K562 (cell line): ENCODE data around the gene TRMT1. TPM values are rescaled to one million over a fixed set of nuclear protein-coding genes. Genes with fewer than 3 reads are reported as not detected.

Source experiments
- CBFA2T3 ChIP-seq: fragments of 450-650 bp; IDR thresholded peaks from 2 replicates; pipeline ENCODE4 v1.6.1; 2017
- CXXC5 ChIP-seq: fragments of 250-450 bp; sonication (Bioruptor Pico); IDR thresholded peaks from 2 replicates; pipeline ENCODE4 v1.8.0; 2022; ENCODE audit warnings: inconsistent platforms, mild to moderate bottlenecking, moderate library complexity
- ELF1 ChIP-seq: fragments of 200-800 bp; sonication (Bioruptor generic); IDR thresholded peaks from 2 replicates; pipeline ENCODE4 v1.6.1; 2016; ENCODE audit warnings: missing genetic modification characterization, missing compliant biosample characterization
- EWSR1 ChIP-seq: fragments of 450-650 bp; IDR thresholded peaks from 2 replicates; pipeline ENCODE4 v1.6.1; 2018; ENCODE audit warnings: borderline replicate concordance, mild to moderate bottlenecking, low read depth, moderate library complexity; ENCODE audit not compliant: partially characterized antibody
- FOXO4 ChIP-seq: fragments of 450-650 bp; formaldehyde crosslinking; IDR thresholded peaks from 2 replicates; pipeline ENCODE4 v1.4.0; 2020; ENCODE audit warnings: mild to moderate bottlenecking, moderate library complexity
- SRSF1 ChIP-seq: fragments of 200-400 bp; formaldehyde crosslinking; IDR thresholded peaks from 2 replicates; pipeline ENCODE4 v1.6.1; 2017; ENCODE audit warnings: mild to moderate bottlenecking, low read depth, low read length, moderate library complexity
- ZNF253 ChIP-seq: fragments of 250-450 bp; sonication (Bioruptor Pico); conservative IDR thresholded peaks from 2 replicates; pipeline ENCODE4 v1.6.1; 2021; ENCODE audit warnings: mild to moderate bottlenecking
- polyA plus RNA-seq, 8 experiments: library from polyadenylated mRNA; depleted of rRNA in 4 of 8; stranded (reverse) in 5 of 8; unstranded in 3 of 8; fragments of >200 nt; fragmentation: Nextera tagmentation in 2 of 8; fragmentation: Illumina TruSeq in 1 of 8; extraction: Ambion mirVana in 2 of 8; extraction: Trizol in 1 of 8; gene quantifications; 2 replicates each; pipeline versions ENCODE4 v1.2.1 to v1.2.3, GENCODE V29; 2011 to 2014; ENCODE audit warnings: inconsistent platforms in 1 of 8, missing spikeins in 1 of 8
- total RNA-seq, 7 experiments: library from RNA; depleted of rRNA in 6 of 7; stranded (reverse); fragments of >200 nt in 6 of 7; fragmentation: Illumina TruSeq in 2 of 7; extraction: Trizol in 2 of 7; gene quantifications; 2 replicates each; pipeline versions ENCODE4 v1.2.1 to v1.2.3, GENCODE V29; 2011 to 2021; ENCODE audit warnings: low replicate concordance in 1 of 7
- TF ChIP-seq, protein P1 (sequence below): sonication (generic); formaldehyde crosslinking; IDR thresholded peaks from 2 replicates; pipeline ENCODE4 v1.8.1; 2023; ENCODE audit warnings: mild to moderate bottlenecking, missing genetic modification reagents
- TF ChIP-seq, protein P2 (sequence below): fragments of 450-650 bp; formaldehyde crosslinking; IDR thresholded peaks from 2 replicates; pipeline ENCODE4 v1.4.0; 2022; ENCODE audit warnings: missing genetic modification characterization
- TF ChIP-seq, protein P3 (sequence below): conservative IDR thresholded peaks from 2 replicates; pipeline ENCODE4 v1.6.1; 2011; ENCODE audit warnings: low read depth, mild to moderate bottlenecking, low read length; ENCODE audit not compliant: control insufficient read depth
- TF ChIP-seq, protein P4 (sequence below): IDR thresholded peaks from 2 replicates; pipeline ENCODE4 v1.6.1; 2012; ENCODE audit warnings: low read depth, low read length, improper control_type of control experiment, borderline replicate concordance

Gene TRMT1
- total and polyA plus RNA-seq, 9 of the 15 experiments (the other 6 are each of a cell fraction or from before 2014, with no cell fraction given), result 5.8 to 158 (median 54.3) TPM

DNA sequence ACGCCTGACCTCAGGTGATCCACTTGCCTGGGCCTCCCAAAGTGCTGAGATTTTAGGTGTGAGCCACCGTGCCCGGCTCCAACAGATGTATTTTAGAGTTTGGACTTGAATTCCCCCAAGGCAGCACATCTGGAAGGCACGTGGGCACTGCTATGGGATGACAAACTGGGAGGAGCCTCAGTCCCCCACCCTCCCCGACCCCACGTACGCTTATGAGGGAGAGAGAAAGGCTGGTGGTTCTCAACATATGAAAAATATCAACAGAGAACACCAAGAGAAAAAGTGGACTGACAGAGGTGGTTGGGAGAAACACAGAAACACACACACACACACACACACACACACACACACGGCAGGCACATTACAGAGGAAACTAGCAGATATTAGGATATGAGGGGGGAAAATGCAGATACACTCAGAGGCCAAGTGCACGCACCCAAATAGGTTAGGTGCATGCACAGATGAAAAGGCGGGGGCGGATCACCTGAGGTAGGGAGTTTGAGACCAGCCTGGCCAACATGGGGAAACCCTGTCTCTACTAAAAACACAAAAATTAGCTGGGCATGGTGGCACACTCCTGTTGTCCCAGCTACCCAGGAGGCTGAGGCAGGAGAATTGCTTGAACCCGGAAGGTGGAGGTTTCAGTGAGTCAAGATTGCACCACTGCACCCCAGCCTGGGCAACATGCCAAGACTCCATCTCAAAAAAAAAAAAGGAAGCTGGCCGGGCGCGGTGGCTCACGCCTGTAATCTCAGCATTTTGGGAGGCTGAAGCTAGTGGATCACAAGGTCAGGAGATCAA is 30.4 kb upstream of the TRMT1 start (continued):
- TF ChIP-seq, protein P1, sequence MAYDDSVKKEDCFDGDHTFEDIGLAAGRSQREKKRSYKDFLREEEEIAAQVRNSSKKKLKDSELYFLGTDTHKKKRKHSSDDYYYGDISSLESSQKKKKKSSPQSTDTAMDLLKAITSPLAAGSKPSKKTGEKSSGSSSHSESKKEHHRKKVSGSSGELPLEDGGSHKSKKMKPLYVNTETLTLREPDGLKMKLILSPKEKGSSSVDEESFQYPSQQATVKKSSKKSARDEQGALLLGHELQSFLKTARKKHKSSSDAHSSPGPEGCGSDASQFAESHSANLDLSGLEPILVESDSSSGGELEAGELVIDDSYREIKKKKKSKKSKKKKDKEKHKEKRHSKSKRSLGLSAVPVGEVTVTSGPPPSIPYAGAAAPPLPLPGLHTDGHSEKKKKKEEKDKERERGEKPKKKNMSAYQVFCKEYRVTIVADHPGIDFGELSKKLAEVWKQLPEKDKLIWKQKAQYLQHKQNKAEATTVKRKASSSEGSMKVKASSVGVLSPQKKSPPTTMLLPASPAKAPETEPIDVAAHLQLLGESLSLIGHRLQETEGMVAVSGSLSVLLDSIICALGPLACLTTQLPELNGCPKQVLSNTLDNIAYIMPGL (CRISPR knock-in tag), result no peak
- TF ChIP-seq, protein P2, sequence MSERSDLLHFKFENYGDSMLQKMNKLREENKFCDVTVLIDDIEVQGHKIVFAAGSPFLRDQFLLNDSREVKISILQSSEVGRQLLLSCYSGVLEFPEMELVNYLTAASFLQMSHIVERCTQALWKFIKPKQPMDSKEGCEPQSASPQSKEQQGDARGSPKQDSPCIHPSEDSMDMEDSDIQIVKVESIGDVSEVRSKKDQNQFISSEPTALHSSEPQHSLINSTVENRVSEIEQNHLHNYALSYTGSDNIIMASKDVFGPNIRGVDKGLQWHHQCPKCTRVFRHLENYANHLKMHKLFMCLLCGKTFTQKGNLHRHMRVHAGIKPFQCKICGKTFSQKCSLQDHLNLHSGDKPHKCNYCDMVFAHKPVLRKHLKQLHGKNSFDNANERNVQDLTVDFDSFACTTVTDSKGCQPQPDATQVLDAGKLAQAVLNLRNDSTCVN (CRISPR knock-in tag), result peak; percentile 50; the same call in 1 of the 2 replicates
- no peak for TF ChIP-seq CBFA2T3
- peak; percentile 72 for TF ChIP-seq ELF1 (tag)
- peak; percentile 64 for TF ChIP-seq CXXC5 (CRISPR knock-in tag)
- TF ChIP-seq, protein P3, sequence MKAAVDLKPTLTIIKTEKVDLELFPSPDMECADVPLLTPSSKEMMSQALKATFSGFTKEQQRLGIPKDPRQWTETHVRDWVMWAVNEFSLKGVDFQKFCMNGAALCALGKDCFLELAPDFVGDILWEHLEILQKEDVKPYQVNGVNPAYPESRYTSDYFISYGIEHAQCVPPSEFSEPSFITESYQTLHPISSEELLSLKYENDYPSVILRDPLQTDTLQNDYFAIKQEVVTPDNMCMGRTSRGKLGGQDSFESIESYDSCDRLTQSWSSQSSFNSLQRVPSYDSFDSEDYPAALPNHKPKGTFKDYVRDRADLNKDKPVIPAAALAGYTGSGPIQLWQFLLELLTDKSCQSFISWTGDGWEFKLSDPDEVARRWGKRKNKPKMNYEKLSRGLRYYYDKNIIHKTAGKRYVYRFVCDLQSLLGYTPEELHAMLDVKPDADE, result no peak
- no peak for TF ChIP-seq FOXO4 (CRISPR knock-in tag)
- TF ChIP-seq ZNF253 (CRISPR knock-in tag), result no peak
- TF ChIP-seq SRSF1, result no peak
- no peak for TF ChIP-seq EWSR1
- TF ChIP-seq, protein P4, sequence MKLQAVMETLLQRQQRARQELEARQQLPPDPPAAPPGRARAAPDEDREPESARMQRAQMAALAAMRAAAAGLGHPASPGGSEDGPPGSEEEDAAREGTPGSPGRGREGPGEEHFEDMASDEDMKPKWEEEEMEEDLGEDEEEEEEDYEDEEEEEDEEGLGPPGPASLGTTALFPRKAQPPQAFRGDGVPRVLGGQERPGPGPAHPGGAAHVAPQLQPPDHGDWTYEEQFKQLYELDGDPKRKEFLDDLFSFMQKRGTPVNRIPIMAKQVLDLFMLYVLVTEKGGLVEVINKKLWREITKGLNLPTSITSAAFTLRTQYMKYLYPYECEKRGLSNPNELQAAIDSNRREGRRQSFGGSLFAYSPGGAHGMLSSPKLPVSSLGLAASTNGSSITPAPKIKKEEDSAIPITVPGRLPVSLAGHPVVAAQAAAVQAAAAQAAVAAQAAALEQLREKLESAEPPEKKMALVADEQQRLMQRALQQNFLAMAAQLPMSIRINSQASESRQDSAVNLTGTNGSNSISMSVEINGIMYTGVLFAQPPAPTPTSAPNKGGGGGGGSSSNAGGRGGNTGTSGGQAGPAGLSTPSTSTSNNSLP, result no peak
